ENCODE data around the gene SDK2.

Gene SDK2

GRCh38 chr17:73693071-73693470 lies 48.8 kb upstream of the SDK2 start (continued):
- no peak for TF ChIP-seq ZSCAN18 (tag by site-specific recombination; IDR thresholded peaks at IDR 0.05)
- no peak for TF ChIP-seq ZNF223 (tag by site-specific recombination; IDR thresholded peaks at IDR 0.05)
- no peak for TF ChIP-seq KLF9 (tag by site-specific recombination; IDR thresholded peaks at IDR 0.05; ENCODE audit: low read depth)
- TF ChIP-seq PRDM1 (tag by site-specific recombination; IDR thresholded peaks at IDR 0.05), result no peak
- no peak for TF ChIP-seq ZBTB48 (tag by site-specific recombination; IDR thresholded peaks at IDR 0.05)
- TF ChIP-seq ZSCAN16 (tag by site-specific recombination; IDR thresholded peaks at IDR 0.05), result no peak

GRCh38 chr17:73691321-73691766 lies 47.1 kb upstream of the SDK2 start:
- ChIA-PET POLR2A (no interaction called here), CTCF (interaction anchor here (1.9 kb wide), 1 partner anchor 19 kb away, joined by 8 read pairs; no protein-coding TSS in a partner anchor)
- H3K4me3 ChIP-seq (ENCODE audit: low read depth, low read length), result no peak overlapping the region
- no peak overlapping the region for H3K27ac ChIP-seq (ENCODE audit: extremely low read depth, low read depth, low read length)
- no peaks in the 10 kb centered on the region for H3K36me3 ChIP-seq (ENCODE audit: control insufficient read depth in 2 of 2, insufficient read depth in 1 of 2, low read length in 2 of 2)
- H3K4me1 ChIP-seq (ENCODE audit: control insufficient read depth, insufficient read depth, low read length), result no peaks in the 10 kb centered on the region
- no peaks in the 10 kb centered on the region for H3K9me3 ChIP-seq (ENCODE audit: control insufficient read depth, insufficient read depth, low read depth, low read length)
- no peak for TF ChIP-seq ZNF623 (tag by site-specific recombination; IDR thresholded peaks at IDR 0.05)
- TF ChIP-seq ZNF830 (tag by site-specific recombination; IDR thresholded peaks at IDR 0.05; ENCODE audit: low read depth), result no peak
- no peak for TF ChIP-seq ZNF580 (tag by site-specific recombination; IDR thresholded peaks at IDR 0.05)
- no peak for TF ChIP-seq ZNF670 (tag by site-specific recombination; IDR thresholded peaks at IDR 0.05; ENCODE audit: low read depth)
- no peak for TF ChIP-seq ATF2 (tag by site-specific recombination; IDR thresholded peaks at IDR 0.05; ENCODE audit: low read depth)
- no peak for TF ChIP-seq ZNF571 (tag by site-specific recombination; IDR thresholded peaks at IDR 0.05)
- TF ChIP-seq SETDB1 (IDR thresholded peaks at IDR 0.05; ENCODE audit: insufficient read length, low read length), result no peak
- TF ChIP-seq ZNF660 (tag by site-specific recombination; IDR thresholded peaks at IDR 0.05), result no peak
- TF ChIP-seq ZSCAN18 (tag by site-specific recombination; IDR thresholded peaks at IDR 0.05), result no peak
- TF ChIP-seq ZNF426 (tag by site-specific recombination; IDR thresholded peaks at IDR 0.05), result no peak
- TF ChIP-seq YY1 (tag by site-specific recombination; IDR thresholded peaks at IDR 0.05), result no peak

GRCh38 chr17:73690676-73691075 lies 46.4 kb upstream of the SDK2 start:
- H3K4me3 ChIP-seq (ENCODE audit: low read depth, low read length), result no peak overlapping the region
- H3K36me3 ChIP-seq (ENCODE audit: control insufficient read depth in 2 of 2, insufficient read depth in 1 of 2, low read length in 2 of 2), result no peaks in the 10 kb centered on the region
- H3K27ac ChIP-seq (ENCODE audit: extremely low read depth, low read depth, low read length), result no peak overlapping the region
- CTCF ChIA-PET, result interaction anchor here (0.6 to 1.9 kb wide), 2 partner anchors 19 to 41 kb away, joined by 4 to 8 read pairs; no protein-coding TSS in a partner anchor
- H3K9me3 ChIP-seq (ENCODE audit: control insufficient read depth, insufficient read depth, low read depth, low read length), result no peaks in the 10 kb centered on the region
- no peaks in the 10 kb centered on the region for H3K4me1 ChIP-seq (ENCODE audit: control insufficient read depth, insufficient read depth, low read length)
- no peak for TF ChIP-seq ZIC2 (tag by site-specific recombination; IDR thresholded peaks at IDR 0.05)
- no peak for TF ChIP-seq SETDB1 (IDR thresholded peaks at IDR 0.05; ENCODE audit: insufficient read length, low read length)
- TF ChIP-seq ZNF645 (tag by site-specific recombination; IDR thresholded peaks at IDR 0.05), result no peak
- TF ChIP-seq ZNF292 (tag by site-specific recombination; IDR thresholded peaks at IDR 0.05; ENCODE audit: borderline replicate concordance, low read depth), result no peak
- TF ChIP-seq MYNN (tag by site-specific recombination; IDR thresholded peaks at IDR 0.05; ENCODE audit: borderline replicate concordance), result no peak
- TF ChIP-seq PRDM2 (tag by site-specific recombination; IDR thresholded peaks at IDR 0.05; ENCODE audit: borderline replicate concordance), result no peak
- POLR2A ChIA-PET, result no interaction called here
